Right forelimb (tissue), 1 donor: ENCODE data around the gene EEFSEC.

ENCODE experiments used
- DNase-seq: peaks from one replicate; pipeline ENCODE4 v3.0.0-alpha.2; 2018

EEFSEC gene

DNA sequence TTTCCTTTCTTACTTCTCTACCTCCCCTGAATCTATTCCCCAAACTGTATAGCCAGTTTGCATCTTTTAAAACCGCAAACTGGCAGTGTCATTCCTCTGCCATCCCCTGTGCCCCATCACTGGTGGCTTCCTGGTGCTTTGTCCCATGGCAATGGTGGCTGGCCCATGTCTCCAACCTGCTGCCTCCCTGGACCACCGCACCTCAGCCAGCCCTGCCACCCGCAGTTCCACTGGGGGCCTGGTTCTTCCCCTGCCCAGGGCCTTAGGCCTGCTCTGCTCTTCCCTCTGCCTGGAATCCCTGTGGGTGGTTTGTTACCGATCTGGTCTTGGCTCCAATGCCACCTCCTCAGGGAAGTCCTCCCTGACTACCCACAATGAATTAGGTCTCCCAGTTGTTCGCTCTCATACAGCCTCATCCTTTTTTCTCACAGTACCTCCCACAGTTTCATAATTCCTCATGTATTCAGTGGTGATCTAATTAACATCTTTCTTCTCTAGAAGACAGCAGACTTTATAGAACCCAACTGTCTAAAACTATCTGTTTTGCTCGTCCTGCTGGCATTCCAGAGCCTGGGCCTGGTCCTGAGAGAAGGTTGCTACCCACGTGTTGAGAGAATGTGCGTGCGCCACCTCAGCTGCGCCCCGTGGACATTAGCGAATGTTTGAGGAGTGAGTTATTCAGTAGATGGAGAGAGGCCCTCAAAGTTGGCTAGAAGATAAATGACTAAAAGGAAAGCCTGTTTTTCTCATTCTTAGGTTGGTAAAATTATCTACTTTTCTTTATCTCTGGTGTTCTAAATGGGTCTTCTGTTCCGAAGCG is 183.3 kb downstream of the EEFSEC start:
- DNase-seq, result no peak

DNA sequence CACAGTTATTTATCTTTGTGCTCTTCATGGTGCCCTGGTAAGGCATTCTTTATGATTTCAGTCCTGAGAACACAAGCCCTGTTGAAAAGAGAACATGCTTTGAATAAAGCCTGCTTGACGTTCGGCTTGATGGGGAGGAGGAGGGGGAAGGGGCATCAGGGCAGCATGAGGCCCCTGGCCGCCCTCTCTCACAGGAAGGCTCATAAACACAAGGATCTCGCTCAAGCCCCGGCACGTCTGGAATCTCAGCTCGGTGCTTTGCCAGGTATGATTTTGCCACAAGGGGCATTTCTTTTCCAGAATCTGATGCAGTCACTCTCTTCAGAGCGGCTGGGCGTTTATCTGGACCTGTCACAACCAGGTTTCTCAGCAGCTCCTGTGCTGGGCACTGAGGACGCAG is 184.0 kb downstream of the EEFSEC start:
- DNase-seq, result no peak

DNA sequence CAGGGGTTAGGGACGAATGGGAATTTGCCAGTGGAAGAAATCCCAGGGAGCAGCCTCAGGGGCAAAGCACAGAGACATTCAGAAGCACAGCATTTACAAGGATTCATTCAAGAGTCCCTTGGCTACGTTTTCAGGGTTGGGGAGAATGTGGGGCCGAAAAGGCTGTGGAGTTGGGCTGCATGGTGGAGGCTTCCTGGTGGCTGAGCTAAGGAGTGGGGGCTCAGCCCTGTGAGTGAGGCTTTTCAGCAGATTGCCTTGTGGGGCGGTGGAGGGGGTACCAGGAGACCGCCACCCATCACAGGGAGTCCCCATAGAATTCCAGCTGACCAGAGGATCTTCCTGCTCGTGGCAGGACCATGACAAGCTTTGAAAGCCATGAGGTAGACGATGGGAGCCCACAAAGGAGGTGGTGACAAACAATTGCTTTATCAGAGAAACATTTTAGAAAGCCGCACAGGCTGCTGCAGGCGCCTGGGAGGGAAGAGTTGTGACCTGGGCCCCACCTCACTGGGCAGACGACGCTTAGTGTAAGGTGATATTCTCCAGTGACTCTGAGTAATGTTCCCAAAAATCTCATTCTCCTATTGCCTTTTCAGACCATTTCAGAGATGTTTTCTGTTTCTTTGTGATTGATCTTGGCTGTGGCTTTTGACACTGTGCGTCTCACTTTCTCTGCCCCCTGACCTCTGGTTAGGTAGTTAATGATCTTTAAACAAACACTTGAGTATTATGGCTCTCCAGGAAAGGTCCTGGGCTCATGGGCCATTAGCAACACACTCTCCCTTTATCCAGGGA is 185.5 kb downstream of the EEFSEC start:
- no peak for DNase-seq

DNA sequence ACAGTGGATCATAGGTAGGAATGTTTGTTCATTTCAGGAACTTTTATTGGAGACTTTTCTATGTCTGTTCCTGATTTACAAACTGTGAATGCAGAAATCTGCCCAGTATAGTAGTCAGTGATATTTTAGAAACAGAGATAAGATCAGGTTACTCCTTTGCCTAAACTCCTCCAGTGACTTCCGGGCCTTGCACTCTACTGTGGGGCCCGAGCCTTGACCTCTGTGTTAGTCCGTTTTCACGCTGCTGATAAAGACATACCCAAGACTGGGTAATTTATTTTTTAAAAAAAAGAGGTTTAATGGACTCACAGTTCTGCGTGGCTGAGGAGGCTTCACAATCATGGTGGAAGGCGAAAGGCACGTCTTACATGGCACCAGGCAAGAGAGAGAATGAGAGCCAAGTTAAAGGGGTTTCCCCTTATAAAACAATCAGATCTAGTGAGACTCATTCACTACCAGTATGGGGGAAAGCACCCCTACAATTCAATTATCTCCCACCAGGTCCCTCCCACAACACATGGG is 186.3 kb downstream of the EEFSEC start:
- no peak for DNase-seq

DNA sequence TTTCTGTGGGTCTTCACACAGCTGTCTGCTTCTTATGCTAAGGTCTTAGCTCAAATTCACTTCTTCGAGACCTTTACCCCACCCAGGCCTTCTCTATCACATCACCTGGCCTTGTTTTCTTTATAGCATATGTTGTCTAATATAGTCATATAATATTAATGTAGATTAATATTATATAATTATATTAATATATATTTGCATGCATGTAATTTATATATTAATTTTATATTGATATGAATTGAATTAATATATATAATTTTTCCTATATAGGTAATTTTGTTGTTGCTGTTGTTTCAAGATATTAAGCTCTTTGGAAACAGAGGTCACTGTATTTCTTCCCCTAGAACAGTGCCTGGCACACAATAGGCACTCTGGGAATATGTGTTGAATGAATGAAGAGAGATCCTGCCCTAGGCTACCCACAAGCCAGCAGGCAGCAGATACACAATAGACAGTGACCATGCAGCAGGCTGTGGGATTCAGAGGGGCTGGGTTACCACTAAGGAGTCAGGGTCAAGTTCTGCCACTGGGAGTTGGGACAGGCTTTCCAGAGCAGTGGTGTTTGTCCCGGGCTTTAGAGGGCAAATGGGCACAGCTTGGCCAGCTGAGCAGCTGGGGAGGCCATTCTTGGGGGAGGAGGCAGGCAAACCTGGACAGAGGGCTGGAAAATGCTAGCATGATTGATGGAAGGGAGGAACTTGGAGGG is 187.1 kb downstream of the EEFSEC start:
- no peak for DNase-seq

DNA sequence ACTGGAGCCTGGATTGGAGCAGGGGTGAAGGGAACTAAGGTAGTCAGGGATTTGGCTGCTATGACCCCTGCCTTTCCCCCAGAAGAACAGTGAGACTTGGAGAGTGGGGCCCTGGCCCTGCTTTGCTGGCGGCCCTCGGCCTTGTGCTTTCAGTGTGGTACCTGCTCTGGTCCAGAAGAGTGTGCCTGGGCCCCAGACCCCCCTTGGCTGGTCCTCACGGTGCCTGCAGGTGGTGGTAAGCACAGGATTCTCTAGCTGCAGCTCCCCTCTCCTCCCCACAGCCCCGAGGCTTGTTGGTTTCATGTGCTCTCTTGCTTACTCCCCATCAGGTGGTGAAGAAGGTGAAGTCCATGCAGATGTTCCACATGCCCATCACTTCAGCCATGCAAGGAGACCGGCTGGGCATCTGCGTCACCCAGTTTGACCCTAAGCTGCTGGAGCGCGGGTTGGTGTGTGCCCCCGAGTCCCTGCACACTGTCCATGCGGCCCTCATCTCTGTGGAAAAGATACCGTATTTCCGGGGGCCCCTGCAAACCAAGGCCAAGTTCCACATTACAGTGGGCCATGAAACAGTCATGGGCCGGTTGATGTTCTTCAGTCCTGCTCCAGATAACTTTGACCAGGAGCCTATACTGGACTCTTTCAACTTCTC is 187.7 kb downstream of the EEFSEC start:
- DNase-seq, result no peak

DNA sequence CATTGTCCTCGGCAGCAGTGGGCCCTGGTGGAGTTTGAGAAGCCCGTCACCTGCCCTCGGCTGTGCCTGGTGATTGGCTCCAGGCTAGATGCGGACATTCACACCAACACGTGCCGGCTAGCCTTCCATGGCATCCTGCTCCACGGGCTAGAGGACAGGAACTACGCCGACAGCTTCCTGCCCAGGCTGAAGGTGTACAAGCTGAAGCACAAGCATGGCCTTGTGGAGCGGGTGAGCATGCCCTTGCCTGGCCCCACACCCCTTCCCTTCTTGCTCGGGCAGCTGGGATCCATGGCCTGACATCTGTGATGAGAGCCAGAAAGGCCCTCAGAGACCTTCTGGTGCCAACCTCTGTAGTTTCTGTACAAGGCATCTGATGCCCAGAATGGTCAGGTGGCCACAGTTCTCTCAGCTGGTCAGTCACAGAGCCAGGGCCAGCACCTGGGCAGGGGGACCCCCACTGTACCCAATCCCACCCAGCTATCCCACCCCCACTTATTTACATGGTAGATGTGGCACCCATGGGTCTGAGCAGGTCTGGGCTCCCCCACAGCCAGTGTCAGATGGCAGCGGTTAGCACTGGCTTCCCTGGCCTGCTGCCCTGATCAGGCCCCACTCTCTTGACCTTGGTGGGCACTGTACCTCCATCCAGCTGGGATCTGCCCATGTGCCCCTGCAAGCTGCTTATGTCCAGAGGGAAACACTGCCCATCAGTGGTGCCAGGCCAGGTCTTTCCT is 188.5 kb downstream of the EEFSEC start:
- no peak for DNase-seq

DNA sequence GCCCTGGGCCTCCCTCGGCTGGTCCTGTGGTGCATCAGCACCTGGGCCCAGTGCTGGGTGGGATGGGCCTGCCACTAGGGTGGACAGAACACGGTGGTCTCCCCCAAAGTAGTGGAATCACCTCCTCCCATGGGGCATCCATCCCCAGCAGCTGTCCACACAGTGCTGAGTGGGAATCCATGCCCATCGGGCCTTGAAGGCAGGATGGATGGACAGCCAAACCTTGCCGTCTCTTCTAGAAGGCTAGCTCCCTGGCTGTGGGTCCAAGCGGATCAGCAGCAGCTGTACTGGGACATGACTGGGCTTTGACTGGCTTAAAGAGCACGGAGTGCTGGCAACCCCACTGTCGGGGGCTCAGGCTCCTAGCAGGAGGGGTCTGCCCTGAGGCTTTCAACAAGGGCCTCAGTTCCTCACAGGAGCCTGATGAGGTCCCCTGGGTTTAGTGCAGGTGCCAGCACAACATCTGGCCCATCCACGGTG is 189.5 kb downstream of the EEFSEC start:
- no peak for DNase-seq

DNA sequence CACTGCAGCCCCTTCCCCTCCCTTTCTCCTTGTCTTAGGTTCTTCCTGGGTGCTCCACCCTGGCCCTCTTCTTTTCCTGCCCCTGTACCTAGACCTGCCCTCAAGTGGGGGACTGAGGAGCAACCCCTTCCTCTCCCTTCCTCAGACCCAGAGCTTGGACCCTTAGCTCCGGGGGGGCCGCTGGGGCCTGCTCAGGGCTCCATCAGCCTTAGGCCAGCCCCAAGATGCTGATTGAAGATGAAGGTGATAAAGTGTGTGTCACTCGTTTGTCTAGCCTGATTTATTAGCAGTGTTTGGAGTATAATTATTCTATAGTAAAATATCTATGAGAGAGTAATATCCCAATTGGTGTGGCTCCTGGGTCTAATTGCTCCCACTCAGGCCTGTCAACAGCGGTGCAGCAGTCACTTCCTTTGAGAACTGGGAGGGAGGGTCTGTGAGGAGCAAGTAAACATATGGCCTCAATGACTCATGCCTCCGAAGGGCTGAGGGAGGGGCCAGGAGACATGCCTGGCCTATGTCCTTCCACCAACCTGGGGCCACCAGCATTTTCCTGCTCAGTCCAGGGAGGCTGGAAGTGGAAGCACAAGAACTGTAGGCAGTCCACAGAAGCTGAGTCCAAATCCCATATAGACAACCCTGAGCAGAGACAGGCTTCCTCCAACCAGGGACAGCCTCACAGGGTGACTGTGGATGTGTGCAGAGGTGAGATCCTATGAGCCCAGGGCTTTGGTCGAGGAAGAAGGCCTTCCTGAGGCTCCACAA is 190.2 kb downstream of the EEFSEC start:
- DNase-seq, result no peak

DNA sequence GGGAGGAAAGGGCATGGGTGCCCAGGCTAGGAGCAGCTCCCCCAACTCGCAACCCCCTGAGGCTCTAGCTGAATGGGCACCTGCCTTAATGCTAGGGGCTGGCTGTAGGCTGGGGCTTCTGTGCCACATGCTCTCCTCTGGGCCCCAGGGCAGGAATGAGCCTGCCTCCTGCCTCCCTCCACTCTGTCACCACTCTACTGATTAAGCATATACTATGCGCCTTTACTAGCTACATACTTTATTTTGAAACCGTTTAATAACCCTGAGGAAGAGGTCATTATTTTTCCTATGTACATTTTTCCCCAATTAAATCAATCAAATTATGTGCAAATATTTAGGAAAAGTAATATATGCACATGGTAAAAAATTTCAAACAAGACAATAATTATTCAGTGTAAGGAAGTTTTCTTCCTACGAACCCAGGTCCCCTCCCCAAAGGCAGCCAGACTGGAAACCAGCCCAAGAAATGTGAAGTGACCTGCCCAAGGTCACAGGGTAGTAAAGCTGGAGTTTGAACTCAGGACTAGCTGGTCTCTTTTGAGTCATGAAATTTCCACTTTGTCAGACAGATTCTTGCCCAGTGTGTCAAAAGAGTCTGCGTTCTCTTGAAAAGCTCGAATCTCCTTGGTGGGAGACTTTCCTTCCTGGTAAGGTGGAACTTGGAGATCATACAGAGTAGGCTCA is 190.9 kb downstream of the EEFSEC start:
- no peak for DNase-seq

DNA sequence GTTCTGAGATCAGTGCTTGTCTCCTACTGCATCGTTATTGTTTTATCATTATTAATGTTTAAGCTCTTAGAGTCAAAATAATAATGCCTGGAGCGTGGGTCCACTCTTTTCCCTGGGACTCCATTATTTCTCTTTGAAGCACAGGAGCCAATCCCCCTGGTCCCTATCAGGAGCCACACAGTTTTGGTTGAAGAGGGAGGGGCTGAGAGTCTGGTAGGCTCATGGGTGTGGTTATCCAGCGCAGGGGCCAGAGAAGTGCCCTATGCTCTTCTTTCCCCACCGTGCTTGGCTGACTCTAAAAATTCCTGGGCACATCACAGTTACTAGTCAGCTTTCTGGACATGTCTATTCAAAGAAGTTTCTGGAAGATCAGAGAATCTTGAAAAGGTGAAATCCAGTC is 191.9 kb downstream of the EEFSEC start:
- no peak for DNase-seq

DNA sequence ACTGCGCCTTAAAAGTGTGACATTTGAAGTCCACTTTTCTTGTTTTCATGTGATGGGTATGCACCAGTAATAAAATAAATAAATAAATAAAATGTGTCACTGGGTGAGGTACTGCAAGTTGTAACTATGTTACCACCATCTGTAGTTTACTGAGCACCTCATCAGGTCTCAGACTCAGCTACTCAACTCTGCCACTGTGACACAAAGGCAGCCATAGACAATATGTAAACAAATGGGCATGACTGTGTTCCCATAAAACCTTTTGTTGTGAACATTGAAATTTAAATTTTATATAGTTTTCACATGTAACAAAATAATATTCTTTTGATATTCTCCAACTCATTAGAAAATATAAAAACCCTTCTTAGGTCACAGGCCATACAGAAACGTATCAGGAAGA is 193.3 kb downstream of the EEFSEC start:
- no peak for DNase-seq

DNA sequence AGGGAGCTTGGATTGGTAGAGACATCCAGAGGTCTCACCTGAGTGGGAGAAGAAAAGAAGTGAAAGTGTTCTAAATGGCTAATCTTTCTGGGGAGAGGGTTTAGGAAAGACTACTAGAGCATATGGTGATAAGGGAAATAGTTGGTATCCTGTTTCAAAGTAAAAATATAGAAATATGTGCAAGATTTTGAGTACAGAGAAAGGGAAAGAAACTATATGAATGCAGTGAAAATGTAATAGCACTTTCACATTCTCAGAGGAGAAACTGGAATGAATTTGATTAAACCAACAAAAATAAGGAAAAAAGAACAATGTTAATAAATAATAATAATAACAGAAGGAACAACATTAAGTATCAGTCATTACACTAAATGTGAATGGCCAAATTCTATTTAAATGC is 194.0 kb downstream of the EEFSEC start:
- no peak for DNase-seq

DNA sequence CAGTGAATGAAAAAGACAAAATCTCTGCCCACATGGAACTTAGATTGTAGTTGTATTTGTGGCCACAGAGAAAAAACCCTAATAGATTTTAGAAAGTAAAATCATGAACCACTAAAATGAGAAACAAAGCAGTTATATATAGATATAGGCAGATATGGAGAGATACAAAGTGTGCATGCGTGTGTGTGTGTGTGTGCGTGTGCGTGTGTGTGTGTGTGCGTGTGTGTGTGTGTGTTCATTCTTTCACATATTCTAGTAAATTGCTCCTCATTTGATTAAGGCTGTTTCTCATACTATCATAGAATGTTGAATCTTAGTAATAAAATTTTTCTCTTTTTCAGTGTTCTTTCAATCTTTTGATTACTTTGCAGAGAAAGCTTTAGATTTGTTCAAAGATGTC is 194.8 kb downstream of the EEFSEC start:
- no peak for DNase-seq

DNA sequence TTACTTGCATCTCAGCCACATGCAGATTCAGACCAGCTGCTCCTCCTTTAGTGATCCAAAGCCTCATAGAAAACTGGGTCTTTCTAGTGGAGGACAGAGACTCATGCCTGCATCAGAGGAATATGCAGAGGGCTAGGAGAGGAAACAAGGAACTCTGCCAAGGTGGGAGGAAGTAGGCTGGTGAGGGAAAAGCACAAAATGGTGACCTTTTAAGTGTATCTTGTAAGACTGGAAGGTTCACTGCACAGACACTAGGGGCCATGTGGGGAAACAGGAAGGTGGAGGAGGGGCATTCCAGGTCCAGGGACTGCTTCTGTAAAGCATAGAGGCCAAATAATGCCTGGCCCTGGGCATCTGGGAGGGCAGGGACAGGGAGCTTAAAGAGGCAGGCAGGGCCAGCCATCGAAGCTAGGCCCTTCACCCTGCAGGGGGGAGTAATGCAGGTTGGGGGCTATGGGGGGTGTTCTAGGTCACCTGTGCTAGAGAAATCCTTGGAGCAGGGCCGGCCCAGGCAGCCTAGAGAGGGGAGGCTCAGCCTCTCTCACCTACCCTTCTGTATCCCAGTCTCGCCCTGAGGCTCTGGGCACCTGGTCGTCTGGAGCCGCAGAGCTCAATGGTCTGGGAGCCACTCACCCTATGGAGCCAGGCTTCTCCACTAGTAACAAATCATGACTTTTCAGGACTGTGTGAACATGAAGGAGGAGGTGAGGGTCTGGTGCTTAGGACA is 195.7 kb downstream of the EEFSEC start:
- no peak for DNase-seq

DNA sequence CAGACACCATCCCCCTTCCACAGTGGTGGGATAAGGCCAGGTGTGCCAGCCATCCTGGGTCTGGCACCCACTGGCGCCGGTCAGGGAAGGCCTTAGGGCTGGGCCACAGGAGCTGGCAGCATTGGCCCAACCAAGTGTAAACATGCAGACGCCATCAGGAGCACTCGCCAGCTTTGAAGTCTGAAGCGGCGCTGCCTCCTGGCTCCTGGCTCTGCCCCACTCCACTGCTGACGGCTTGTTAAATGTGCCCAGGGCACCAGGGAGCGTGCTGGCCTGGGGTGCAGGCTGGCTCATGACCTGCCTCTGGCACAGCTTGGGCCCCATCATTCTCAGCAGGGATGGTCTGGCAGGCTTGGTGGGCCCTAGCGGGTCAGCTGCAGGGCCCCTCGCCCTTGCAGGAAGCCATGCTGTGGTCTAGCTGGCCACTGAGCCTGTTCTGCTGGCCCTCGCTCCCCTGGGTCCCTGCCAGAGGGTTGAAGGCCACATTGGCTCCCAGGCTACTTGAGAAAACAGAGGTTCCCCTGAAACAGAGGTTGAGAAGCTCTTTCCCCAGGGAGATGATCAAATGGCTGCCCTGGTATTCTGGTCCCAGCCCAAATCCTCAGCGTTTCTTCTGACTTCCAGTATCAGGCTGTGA is 196.8 kb downstream of the EEFSEC start:
- DNase-seq, result no peak

DNA sequence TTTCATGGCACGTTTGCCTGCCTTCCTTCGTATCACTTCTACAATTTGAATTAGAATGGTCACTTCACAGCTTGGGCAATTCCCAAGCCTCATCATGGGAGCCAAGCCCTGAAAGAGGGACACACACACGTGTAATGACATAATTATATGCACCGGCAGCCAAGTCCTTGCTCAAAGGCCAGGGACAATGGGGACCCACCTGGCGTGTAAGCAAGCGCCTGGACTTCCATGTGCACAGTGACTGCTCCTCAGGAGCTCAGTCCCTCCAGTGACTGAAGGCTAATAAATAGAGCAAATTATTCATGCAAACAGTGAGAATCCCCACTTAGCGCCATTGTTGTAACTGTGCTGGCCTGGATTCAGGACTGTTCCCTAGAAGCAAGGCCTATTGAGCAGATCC is 198.3 kb downstream of the EEFSEC start:
- DNase-seq, result no peak

DNA sequence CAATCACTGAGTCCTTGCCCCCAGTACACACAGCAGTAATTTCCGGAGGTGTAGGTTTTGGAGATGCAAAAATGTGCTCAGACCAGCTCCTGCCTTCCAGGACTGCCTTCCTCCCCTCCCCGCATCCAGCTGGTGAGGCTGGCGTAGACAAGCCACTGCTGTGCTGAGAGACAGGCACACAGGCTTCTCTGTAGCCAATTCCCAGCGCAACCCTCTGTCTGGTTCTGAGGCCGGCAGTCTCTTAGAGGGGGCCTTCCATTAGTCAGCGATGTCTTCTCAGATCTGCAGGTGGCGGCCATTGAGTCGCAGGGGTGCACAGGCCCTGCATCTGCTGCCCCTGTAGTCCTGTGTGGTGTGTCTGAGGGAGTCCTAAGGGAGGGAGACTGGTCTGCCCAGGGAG is 199.0 kb downstream of the EEFSEC start:
- DNase-seq, result no peak

DNA sequence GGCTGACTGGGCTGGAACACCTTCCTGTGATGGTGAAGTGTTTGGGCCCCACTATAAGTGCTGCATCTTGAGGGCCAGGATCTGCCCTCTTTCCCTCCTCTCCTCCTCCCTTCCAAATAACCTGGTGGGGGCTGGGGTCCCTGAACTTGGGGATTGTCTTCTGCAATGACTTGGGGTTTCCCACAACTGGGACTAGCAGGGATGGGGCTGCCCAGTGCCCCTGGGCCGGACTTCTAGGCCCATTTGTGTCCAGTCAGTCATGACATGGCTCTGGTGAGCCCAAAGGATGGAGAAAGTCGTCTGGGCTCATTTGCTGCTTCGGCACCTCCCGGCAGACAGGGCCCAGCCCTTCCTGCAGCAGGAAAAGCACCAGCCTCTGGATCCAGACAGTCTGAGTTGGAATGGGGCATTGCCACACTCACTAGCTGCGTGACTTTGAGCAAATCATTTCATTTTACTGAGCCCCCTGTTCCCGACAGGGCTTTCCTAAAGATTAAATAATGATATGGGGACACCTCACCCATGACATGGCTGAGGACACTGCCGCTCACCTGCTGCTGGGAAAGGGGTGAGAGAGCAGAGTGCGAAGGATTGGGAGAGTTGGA is 200.2 kb downstream of the EEFSEC start:
- DNase-seq, result no peak
